Right lobe of liver (tissue), 4 donors: Measurements from ENCODE around the gene ZNF627.

ENCODE experiments used
- CTCF ChIP-seq, 4 donors: fragments of 200-600 bp in 3 of 4; fragments of 450-650 bp in 1 of 4; IDR thresholded peaks; one replicate each; pipeline versions ENCODE4 v1.5.1 to v1.8.0; 2016 to 2022; ENCODE audit warnings: antibody characterized with exemption in 4 of 4, mild to moderate bottlenecking in 2 of 4
- POLR2A ChIP-seq: fragments of 450-650 bp; IDR thresholded peaks from one replicate; pipeline ENCODE4 v1.6.1; 2017; ENCODE audit warnings: antibody characterized with exemption, mild to moderate bottlenecking
- donor health status: DM: no; HTN: no; CAD: no.
- donor health status: DM: no; HTN: no; CAD: no.
- donor health status: DM: no; HTN: yes; CAD: no.

- no peak for TF ChIP-seq POLR2A
- TF ChIP-seq CTCF (IDR thresholded peaks at IDR 0.05) = no peak
Measured at GRCh38 chr19:11656535-11656934, 59.3 kb downstream of the ZNF627 start.
